Vagina (tissue), 2 donors: ENCODE data around the gene METTL16.

Experiments
- POLR2A ChIP-seq, 2 donors: fragments of 450-650 bp; IDR thresholded peaks; one replicate each; pipeline ENCODE4 v1.6.1; 2017; ENCODE audit warnings: antibody characterized with exemption in 2 of 2, mild to moderate bottlenecking in 2 of 2, moderate library complexity in 2 of 2
- TF ChIP-seq, protein P1 (sequence below), 3 experiments: fragments of 450-650 bp in 2 of 3; fragments of 200-600 bp in 1 of 3; sonication (generic) in 1 of 3; IDR thresholded peaks; one replicate each; pipeline ENCODE4 v1.5.1; 2017 to 2019; ENCODE audit warnings: antibody characterized with exemption in 3 of 3, mild to moderate bottlenecking in 2 of 3, moderate library complexity in 2 of 3

DNA sequence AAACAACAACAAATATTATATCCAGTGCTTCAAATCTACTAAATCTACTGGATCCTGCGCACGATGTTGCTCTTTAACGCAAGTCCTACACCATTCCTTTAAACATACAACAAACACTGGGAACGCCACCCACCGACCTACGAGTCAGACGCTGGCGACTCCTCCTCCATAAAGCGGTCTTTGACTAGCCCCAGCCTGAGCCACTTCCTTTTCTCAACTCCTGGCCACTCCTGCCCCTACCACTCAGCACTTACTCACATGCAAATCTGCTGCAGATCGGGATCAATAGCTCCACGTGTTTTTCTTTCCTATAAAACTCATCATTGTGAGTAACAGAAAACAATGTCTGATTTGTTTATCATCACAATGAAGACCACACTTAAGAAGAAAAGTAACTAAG lies 78.0 kb downstream of the METTL16 start:
- TF ChIP-seq POLR2A (IDR thresholded peaks at IDR 0.05): no peak
- TF ChIP-seq, protein P1, sequence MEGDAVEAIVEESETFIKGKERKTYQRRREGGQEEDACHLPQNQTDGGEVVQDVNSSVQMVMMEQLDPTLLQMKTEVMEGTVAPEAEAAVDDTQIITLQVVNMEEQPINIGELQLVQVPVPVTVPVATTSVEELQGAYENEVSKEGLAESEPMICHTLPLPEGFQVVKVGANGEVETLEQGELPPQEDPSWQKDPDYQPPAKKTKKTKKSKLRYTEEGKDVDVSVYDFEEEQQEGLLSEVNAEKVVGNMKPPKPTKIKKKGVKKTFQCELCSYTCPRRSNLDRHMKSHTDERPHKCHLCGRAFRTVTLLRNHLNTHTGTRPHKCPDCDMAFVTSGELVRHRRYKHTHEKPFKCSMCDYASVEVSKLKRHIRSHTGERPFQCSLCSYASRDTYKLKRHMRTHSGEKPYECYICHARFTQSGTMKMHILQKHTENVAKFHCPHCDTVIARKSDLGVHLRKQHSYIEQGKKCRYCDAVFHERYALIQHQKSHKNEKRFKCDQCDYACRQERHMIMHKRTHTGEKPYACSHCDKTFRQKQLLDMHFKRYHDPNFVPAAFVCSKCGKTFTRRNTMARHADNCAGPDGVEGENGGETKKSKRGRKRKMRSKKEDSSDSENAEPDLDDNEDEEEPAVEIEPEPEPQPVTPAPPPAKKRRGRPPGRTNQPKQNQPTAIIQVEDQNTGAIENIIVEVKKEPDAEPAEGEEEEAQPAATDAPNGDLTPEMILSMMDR (IDR thresholded peaks at IDR 0.05): no peak
